Common myeloid progenitor, CD34-positive (primary cell): ENCODE results near the gene MCMBP.
"Not testable (repeated sequence)": the region's sequence is repeated elsewhere in the genome, so short reads cannot be mapped to it uniquely, and the experiment has no call there.

ENCODE experiments used
- CTCF ChIA-PET: fragments of 350-600 bp; sonication (Branson Sonifier 250); formaldehyde crosslinking; loops from one replicate; lab custom pipeline; 2021; ENCODE audit warnings: antibody characterized with exemption; lab: Charles Lee
- POLR2A ChIA-PET: fragments of 350-600 bp; sonication (Branson Sonifier 250); formaldehyde crosslinking; loops from one replicate; lab custom pipeline; 2021; ENCODE audit warnings: antibody characterized with exemption; lab: Charles Lee
- DNase-seq, 3 donors: peaks; one replicate each; pipeline versions ENCODE4 v3.0.0 to v3.0.0-alpha.2; 2013
- H3K27ac ChIP-seq, 2 experiments: 1 replicate in 1 of 2; 2 replicates in 1 of 2; pipeline ENCODE4 v1.7.0; 2013; ENCODE audit warnings: inconsistent platforms in 2 of 2, low read length in 2 of 2, mild to moderate bottlenecking in 2 of 2, low read depth in 1 of 2, moderate library complexity in 1 of 2; ENCODE audit not compliant: severe bottlenecking in 2 of 2, insufficient read depth in 1 of 2, poor library complexity in 1 of 2
- H3K27me3 ChIP-seq, 5 experiments: replicated peaks in 2 of 5; 1 replicate in 3 of 5; 2 replicates in 2 of 5; pipeline versions ENCODE4 v1.6.1 to v1.7.0; 2013; ENCODE audit warnings: low read length in 4 of 5, mild to moderate bottlenecking in 2 of 5, moderate library complexity in 2 of 5, inconsistent platforms in 1 of 5; ENCODE audit not compliant: insufficient read depth in 5 of 5, control insufficient read depth in 4 of 5
- H3K36me3 ChIP-seq, 4 experiments: 1 replicate in 2 of 4; 2 replicates in 2 of 4; pipeline versions ENCODE4 v1.6.1 to v1.7.0; 2013; ENCODE audit warnings: low read length in 3 of 4, control low read depth in 1 of 4, mild to moderate bottlenecking in 1 of 4; ENCODE audit not compliant: control insufficient read depth in 4 of 4, insufficient read depth in 4 of 4
- H3K4me1 ChIP-seq, 4 experiments: 1 replicate in 3 of 4; 2 replicates in 1 of 4; pipeline versions ENCODE4 v1.6.1 to v1.7.1; 2013; ENCODE audit warnings: low read length in 3 of 4, mild to moderate bottlenecking in 3 of 4, control low read depth in 1 of 4, inconsistent platforms in 1 of 4, moderate library complexity in 1 of 4; ENCODE audit not compliant: control insufficient read depth in 4 of 4, insufficient read depth in 4 of 4; ENCODE audit errors: control extremely low read depth in 1 of 4
- H3K4me3 ChIP-seq, 7 experiments: 1 replicate in 4 of 7; 2 replicates in 3 of 7; pipeline versions ENCODE4 v1.5.1 to v1.7.0; 2013; ENCODE audit warnings: mild to moderate bottlenecking in 7 of 7, low read length in 6 of 7, moderate library complexity in 6 of 7, inconsistent platforms in 2 of 7, low read depth in 2 of 7, control low read depth in 1 of 7; ENCODE audit not compliant: insufficient read depth in 4 of 7, control insufficient read depth in 1 of 7; ENCODE audit errors: extremely low read depth in 1 of 7
- H3K9me3 ChIP-seq, 5 experiments: 1 replicate in 4 of 5; 2 replicates in 1 of 5; pipeline versions ENCODE4 v1.6.1 to v1.7.1; 2013; ENCODE audit warnings: low read length in 4 of 5, mild to moderate bottlenecking in 2 of 5, inconsistent platforms in 1 of 5, low read depth in 1 of 5, moderate library complexity in 1 of 5; ENCODE audit not compliant: control insufficient read depth in 4 of 5, insufficient read depth in 2 of 5; ENCODE audit errors: control extremely low read depth in 1 of 5
- WGBS: methylation state at CpG from one replicate; pipeline ENCODE4 v1.1.5; 2013; ENCODE audit not compliant: insufficient coverage; 5-methylcytosine and 5-hydroxymethylcytosine counted together

The MCMBP gene

GRCh38 chr10:119883901-119884611 is 11.4 kb upstream of the MCMBP start:
- not testable (repeated sequence) for H3K4me3 ChIP-seq, H3K36me3 ChIP-seq, H3K9me3 ChIP-seq, H3K4me1 ChIP-seq, DNase-seq, H3K27me3 ChIP-seq, H3K27ac ChIP-seq
- WGBS, result 95% methylated on average over 11 of the region's 11 CpGs
- ChIA-PET CTCF (interaction anchor here (1.5 to 1.7 kb wide), 2 partner anchors 11 to 14 kb away, joined by 4 to 7 read pairs; partner anchors contain the start of gene MCMBP), POLR2A (interaction anchor here (0.6 kb wide), 1 partner anchor 145 kb away, joined by 3 read pairs; no protein-coding TSS in a partner anchor)

DNA sequence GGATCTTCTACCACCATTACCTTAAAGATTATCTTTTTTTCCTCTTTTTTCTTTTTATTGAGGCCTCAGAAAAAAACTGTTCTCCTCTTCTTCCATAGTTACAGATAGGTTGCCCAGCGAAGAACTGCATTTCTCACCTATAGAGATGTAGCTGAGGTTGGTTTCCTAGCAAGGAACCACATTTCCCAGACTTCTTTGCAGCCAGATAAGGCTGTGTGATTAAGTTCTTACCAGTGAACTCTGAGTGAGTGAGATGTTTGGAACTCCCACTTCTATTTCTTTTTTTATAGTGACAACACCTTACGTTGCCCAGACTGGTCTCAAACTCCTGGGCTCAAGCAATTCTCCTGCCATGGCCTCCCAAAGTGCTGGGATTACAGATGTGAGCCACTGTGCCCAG is 5.9 kb upstream of the MCMBP start:
- CTCF ChIA-PET, result no interaction called here
- WGBS, result 100% methylated on average over 1 of the region's 2 CpGs
- Histone ChIP-seq H3K27ac (no peak overlapping the region), H3K27me3 (no peaks in the 10 kb centered on the region), H3K4me3 (no peak overlapping the region), H3K9me3 (no peaks in the 10 kb centered on the region), H3K4me1 (peaks cover 4 to 10% (median 8%) of the 10 kb centered on the region in 4 experiments), H3K36me3 (no peaks in the 10 kb centered on the region)
- POLR2A ChIA-PET, result no interaction called here
- no peak for DNase-seq

DNA sequence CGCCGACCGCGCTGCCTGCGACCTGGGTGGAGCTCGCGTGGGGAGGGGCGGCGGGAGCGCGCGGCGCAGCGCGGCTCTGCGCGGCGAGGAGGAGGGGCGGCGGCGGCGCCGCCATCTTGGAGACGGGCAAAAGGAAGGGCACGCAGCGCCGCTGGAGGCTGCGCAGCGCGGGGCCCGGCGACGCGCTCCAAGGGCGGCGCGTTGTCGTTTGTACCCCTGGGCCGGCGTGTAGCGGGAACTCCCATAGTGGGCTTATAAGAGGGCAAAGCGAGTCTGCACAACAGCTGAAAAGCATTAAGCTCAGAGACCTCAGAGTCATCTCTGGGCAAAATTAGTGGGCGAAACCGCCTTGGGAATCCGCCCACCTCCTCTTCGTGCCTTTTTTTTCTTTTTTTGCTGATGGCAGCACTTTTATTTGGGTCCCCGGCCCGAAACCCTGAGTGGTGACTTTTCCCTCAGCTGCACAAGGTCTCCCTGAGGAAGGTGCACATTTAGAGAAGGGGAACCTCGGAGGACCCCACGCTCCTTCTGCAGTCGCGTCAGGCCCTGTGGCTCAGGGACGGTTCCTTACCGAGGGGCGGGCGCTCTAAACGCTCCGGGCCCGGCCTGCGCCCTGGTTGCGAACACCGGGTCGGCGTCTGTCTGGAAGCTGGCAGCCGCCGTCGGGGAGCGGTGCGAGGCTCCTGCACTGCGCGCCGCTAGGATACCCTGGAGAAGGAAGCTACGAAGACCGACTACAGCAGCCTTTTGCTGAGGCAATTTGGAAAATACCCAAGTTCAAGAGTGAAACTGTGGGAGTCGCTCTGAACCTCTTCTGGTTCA is 428 bp upstream of the MCMBP start:
- H3K4me3 ChIP-seq, result peak overlapping the region; percentile 49 to 94 (median 82)
- no peaks in the 10 kb centered on the region for H3K36me3 ChIP-seq
- H3K4me1 ChIP-seq, result peaks cover 4 to 29% (median 22%) of the 10 kb centered on the region in 4 experiments
- CTCF ChIA-PET, result interaction anchor here (0.9 to 6.0 kb wide), 10 partner anchors 10 to 123 kb away, joined by 3 to 35 read pairs (median 4); no protein-coding TSS in a partner anchor
- peak overlapping the region; percentile 59 to 86 for H3K27ac ChIP-seq
- WGBS, result under 1% methylated on average over 61 of the region's 75 CpGs
- no peaks in the 10 kb centered on the region for H3K27me3 ChIP-seq
- DNase-seq, result peak; percentile 89 to 94 (median 94)
- POLR2A ChIA-PET, result interaction anchor here (0.6 to 1.0 kb wide), 4 partner anchors 20 to 67 kb away, joined by 3 to 4 read pairs (median 3); partner anchors contain the start of gene SEC23IP
- no peaks in the 10 kb centered on the region for H3K9me3 ChIP-seq

GRCh38 chr10:119871881-119872609 is 598 bp downstream of the MCMBP start:
- Histone ChIP-seq H3K36me3 (peaks cover 0 to 3% (median 0%) of the 10 kb centered on the region in 4 experiments), H3K27ac (no peak overlapping the region), H3K4me1 (peaks cover 4 to 34% (median 25%) of the 10 kb centered on the region in 4 experiments), H3K4me3 (peak overlapping the region; percentile 49 to 94 (median 82)), H3K27me3 (no peaks in the 10 kb centered on the region), H3K9me3 (no peaks in the 10 kb centered on the region)
- ChIA-PET POLR2A (interaction anchor here (0.8 to 1.1 kb wide), 3 partner anchors 10 to 102 kb away, joined by 3 to 5 read pairs (median 3); no protein-coding TSS in a partner anchor), CTCF (interaction anchor here (0.6 to 6.0 kb wide), 7 partner anchors 9 to 122 kb away, joined by 3 to 35 read pairs (median 4); no protein-coding TSS in a partner anchor)
- DNase-seq, result peak; percentile 42 to 63 (median 54)
- 0% methylated on average over 31 of the region's 56 CpGs for WGBS

DNA sequence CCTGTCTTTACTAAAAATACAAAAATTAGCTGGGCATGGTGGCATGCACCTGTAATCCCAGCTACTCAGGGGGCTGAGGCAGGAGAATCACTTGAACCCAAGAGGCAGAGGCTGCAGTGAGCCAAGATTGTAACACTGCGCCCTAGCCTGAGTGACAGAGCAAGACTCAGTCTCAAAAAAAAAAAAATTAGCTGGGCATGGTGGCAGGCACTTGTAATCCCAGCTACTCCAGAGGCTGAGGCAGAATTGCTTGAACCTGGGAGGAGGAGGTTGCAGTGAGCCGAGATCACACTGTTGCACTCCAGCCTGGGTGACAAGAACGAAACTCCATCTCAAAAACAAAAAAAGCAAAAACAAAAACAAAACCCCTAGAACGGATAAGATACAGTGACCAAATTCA is 3.2 kb downstream of the MCMBP start:
- H3K4me3 ChIP-seq, DNase-seq, H3K27me3 ChIP-seq, H3K27ac ChIP-seq, H3K9me3 ChIP-seq, POLR2A ChIA-PET: not testable (repeated sequence)
- 100% methylated on average over 1 of the region's 4 CpGs for WGBS
- CTCF ChIA-PET, result interaction anchor here (1.1 to 6.0 kb wide), 3 partner anchors 10 to 119 kb away, joined by 4 to 35 read pairs (median 5); no protein-coding TSS in a partner anchor
- peaks cover 0 to 14% (median 5%) of the 10 kb centered on the region in 4 experiments for H3K36me3 ChIP-seq
- peaks cover 4 to 34% (median 25%) of the 10 kb centered on the region in 4 experiments for H3K4me1 ChIP-seq

DNA sequence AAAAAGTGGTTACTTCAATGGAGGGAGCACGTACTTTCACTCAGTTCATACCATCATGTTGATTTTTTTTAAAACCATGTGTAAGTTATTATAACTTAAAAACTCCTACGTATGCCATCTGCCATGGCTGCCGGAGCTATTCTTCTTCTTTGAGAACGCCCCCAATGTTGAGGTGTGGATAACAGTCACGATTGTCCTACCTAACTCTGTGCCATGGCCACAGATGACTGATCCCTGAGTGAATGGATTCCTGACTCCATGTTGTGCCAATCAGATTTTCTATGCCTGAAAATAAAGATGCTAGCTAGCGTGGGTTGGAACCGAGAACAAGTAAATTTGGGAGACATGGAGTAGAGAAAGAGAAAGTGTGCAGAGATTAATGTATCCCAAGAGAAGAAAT is 5.3 kb downstream of the MCMBP start:
- ChIA-PET CTCF (interaction anchor here (0.9 to 1.4 kb wide), 4 partner anchors 8 to 181 kb away, joined by 3 to 8 read pairs (median 4); no protein-coding TSS in a partner anchor), POLR2A (no interaction called here)
- H3K27ac ChIP-seq, result no peak overlapping the region
- WGBS, result 92% methylated on average over 6 of the region's 7 CpGs
- no peak for DNase-seq
- H3K27me3 ChIP-seq, result no peaks in the 10 kb centered on the region
- peaks cover 0 to 20% (median 13%) of the 10 kb centered on the region in 4 experiments for H3K4me1 ChIP-seq
- H3K4me3 ChIP-seq, result no peak overlapping the region
- H3K9me3 ChIP-seq, result peaks cover 0 to 11% (median 2%) of the 10 kb centered on the region in 5 experiments
- H3K36me3 ChIP-seq, result peaks cover 0 to 14% (median 7%) of the 10 kb centered on the region in 4 experiments
